GM21717 (cell line): ENCODE data around the gene CNTN1.
"Not testable (repeated sequence)": the region's sequence is repeated elsewhere in the genome, so short reads cannot be mapped to it uniquely, and the experiment has no call there.

Source experiments
- ATAC-seq: cut with Tn5 transposase; IDR thresholded peaks from one replicate; pipeline ENCODE4 v1.9.1; 2021; ENCODE audit warnings: mild to moderate bottlenecking, moderate library complexity; ENCODE audit not compliant: unreplicated experiment

Gene CNTN1

GRCh38 chr12:41019461-41019860, 327.2 kb downstream of the CNTN1 start:
- ATAC-seq, result no peak

- no peak for ATAC-seq
Measured at GRCh38 chr12:41023836-41024235, 331.6 kb downstream of the CNTN1 start.

GRCh38 chr12:41026151-41026550, 333.9 kb downstream of the CNTN1 start:
- ATAC-seq, result no peak

- ATAC-seq, result no peak
Measured at GRCh38 chr12:41032386-41032785, 340.1 kb downstream of the CNTN1 start.

- no peak for ATAC-seq
Measured at GRCh38 chr12:41034686-41035085, 342.4 kb downstream of the CNTN1 start.

GRCh38 chr12:41039461-41039860, 347.2 kb downstream of the CNTN1 start:
- ATAC-seq, result no peak

- no peak for ATAC-seq
Measured at GRCh38 chr12:41045509-41045908, 353.3 kb downstream of the CNTN1 start.

- no peak for ATAC-seq
Measured at GRCh38 chr12:41049033-41049432, 356.8 kb downstream of the CNTN1 start.

GRCh38 chr12:41051954-41052353, 359.7 kb downstream of the CNTN1 start:
- ATAC-seq, result no peak

GRCh38 chr12:41052441-41052840, 360.2 kb downstream of the CNTN1 start:
- no peak for ATAC-seq

- ATAC-seq, result no peak
Measured at GRCh38 chr12:41053046-41053445, 360.8 kb downstream of the CNTN1 start.

GRCh38 chr12:41055875-41056577, 363.8 kb downstream of the CNTN1 start:
- no peak for ATAC-seq

GRCh38 chr12:41058266-41058665, 366.0 kb downstream of the CNTN1 start:
- no peak for ATAC-seq

- ATAC-seq, result no peak
Measured at GRCh38 chr12:41061192-41061591, 369.0 kb downstream of the CNTN1 start.

GRCh38 chr12:41064411-41064810, 372.2 kb downstream of the CNTN1 start:
- no peak for ATAC-seq

GRCh38 chr12:41067941-41068645, 375.9 kb downstream of the CNTN1 start:
- ATAC-seq, result no peak

GRCh38 chr12:41073633-41074472, 381.6 kb downstream of the CNTN1 start:
- no peak for ATAC-seq

GRCh38 chr12:41074473-41074769, 382.2 kb downstream of the CNTN1 start:
- no peak for ATAC-seq

- ATAC-seq, result no peak
Measured at GRCh38 chr12:41076114-41076513, 383.9 kb downstream of the CNTN1 start.

GRCh38 chr12:41081241-41081640, 389.0 kb downstream of the CNTN1 start:
- not testable (repeated sequence) for ATAC-seq

GRCh38 chr12:41089438-41089837, 397.2 kb downstream of the CNTN1 start:
- no peak for ATAC-seq

GRCh38 chr12:41092115-41092514, 399.9 kb downstream of the CNTN1 start:
- no peak for ATAC-seq
